H9 (cell line): ENCODE measurements around the gene CNTD1. TPM values are rescaled to one million over a fixed set of nuclear protein-coding genes. Genes with fewer than 3 reads are reported as not detected.

Source experiments
- DNase-seq: peaks from one replicate; pipeline ENCODE4 v3.0.0-alpha.2; 2017
- H2AFZ ChIP-seq: one replicate; pipeline ENCODE4 v1.6.1; 2013; ENCODE audit warnings: mild to moderate bottlenecking, low read length, control low read depth, moderate library complexity
- H2AK5ac ChIP-seq: 2 replicates; pipeline ENCODE4 v1.6.1; 2013; ENCODE audit warnings: low read length, control low read depth, mixed read lengths; ENCODE audit not compliant: insufficient read length
- H2BK120ac ChIP-seq: one replicate; pipeline ENCODE4 v1.6.1; 2013; ENCODE audit warnings: low read depth, mild to moderate bottlenecking, low read length, control low read depth, inconsistent platforms; ENCODE audit not compliant: poor library complexity, severe bottlenecking
- H2BK12ac ChIP-seq: 2 replicates; pipeline ENCODE4 v1.6.1; 2013; ENCODE audit warnings: low read length, control low read depth, mixed read lengths, low read depth; ENCODE audit not compliant: insufficient read length
- H2BK15ac ChIP-seq: 2 replicates; pipeline ENCODE4 v1.6.1; 2013; ENCODE audit warnings: low read depth, low read length, control low read depth
- H2BK20ac ChIP-seq: one replicate; pipeline ENCODE4 v1.6.1; 2013; ENCODE audit warnings: low read depth, mild to moderate bottlenecking, low read length, control low read depth, inconsistent platforms; ENCODE audit not compliant: poor library complexity, severe bottlenecking
- H2BK5ac ChIP-seq: 2 replicates; pipeline ENCODE4 v1.6.1; 2013; ENCODE audit warnings: low read length, control low read depth, mixed read lengths; ENCODE audit not compliant: insufficient read length
- H3K14ac ChIP-seq: 2 replicates; pipeline ENCODE4 v1.6.1; 2013; ENCODE audit warnings: low read length, control low read depth; ENCODE audit not compliant: insufficient read depth
- H3K18ac ChIP-seq: 2 replicates; pipeline ENCODE4 v1.6.1; 2013; ENCODE audit warnings: low read depth, mild to moderate bottlenecking, mixed read lengths, low read length, control low read depth; ENCODE audit not compliant: insufficient read length
- H3K23ac ChIP-seq: 2 replicates; pipeline ENCODE4 v1.6.1; 2013; ENCODE audit warnings: low read length, control low read depth, mixed read lengths, low read depth; ENCODE audit not compliant: insufficient read length
- H3K23me2 ChIP-seq: 2 replicates; pipeline ENCODE4 v1.6.1; 2013; ENCODE audit warnings: low read depth, mild to moderate bottlenecking, mixed read lengths, low read length, control low read depth; ENCODE audit not compliant: insufficient read length, poor library complexity, severe bottlenecking
- H3K27ac ChIP-seq: 2 replicates; pipeline ENCODE4 v1.5.1; 2013; ENCODE audit warnings: low read length, control low read depth, mixed read lengths, low read depth; ENCODE audit not compliant: insufficient read length
- H3K27me3 ChIP-seq: 2 replicates; pipeline ENCODE4 v1.6.1; 2013; ENCODE audit warnings: low read length, control low read depth, inconsistent platforms; ENCODE audit not compliant: insufficient read depth
- H3K4ac ChIP-seq: 2 replicates; pipeline ENCODE4 v1.6.1; 2013; ENCODE audit warnings: low read depth, mild to moderate bottlenecking, control low read depth, inconsistent platforms, low read length, moderate library complexity
- H3K4me1 ChIP-seq: 2 replicates; pipeline ENCODE4 v1.6.1; 2013; ENCODE audit warnings: low read length, control low read depth, inconsistent platforms; ENCODE audit not compliant: insufficient read depth
- H3K4me2 ChIP-seq: 2 replicates; pipeline ENCODE4 v1.6.1; 2013; ENCODE audit warnings: low read length, control low read depth, mixed read lengths; ENCODE audit not compliant: insufficient read length, insufficient read depth
- H3K56ac ChIP-seq: 2 replicates; pipeline ENCODE4 v1.6.1; 2013; ENCODE audit warnings: low read depth, mild to moderate bottlenecking, mixed read lengths, low read length, control low read depth; ENCODE audit not compliant: insufficient read length
- H3K79me1 ChIP-seq: 2 replicates; pipeline ENCODE4 v1.6.1; 2013; ENCODE audit warnings: low read depth, mild to moderate bottlenecking, moderate library complexity, low read length, control low read depth, inconsistent platforms; ENCODE audit not compliant: insufficient read depth, poor library complexity, severe bottlenecking
- H3K79me2 ChIP-seq: 2 replicates; pipeline ENCODE4 v1.6.1; 2013; ENCODE audit warnings: low read length, control low read depth, inconsistent platforms; ENCODE audit not compliant: insufficient read depth
- H3K9ac ChIP-seq: 2 replicates; pipeline ENCODE4 v1.6.1; 2013; ENCODE audit warnings: low read length, control low read depth, mixed read lengths; ENCODE audit not compliant: insufficient read length; ENCODE audit errors: extremely low read depth
- H3K9me3 ChIP-seq: one replicate; pipeline ENCODE4 v1.6.1; 2013; ENCODE audit warnings: low read depth, low read length, inconsistent platforms; ENCODE audit not compliant: control insufficient read depth
- H3T11ph ChIP-seq: one replicate; pipeline ENCODE4 v1.6.1; 2013; ENCODE audit warnings: mild to moderate bottlenecking, low read length, control low read depth, inconsistent platforms
- H4K20me1 ChIP-seq: one replicate; pipeline ENCODE4 v1.6.1; 2013; ENCODE audit not compliant: control insufficient read depth, insufficient read length, insufficient read depth
- H4K5ac ChIP-seq: 2 replicates; pipeline ENCODE4 v1.6.1; 2013; ENCODE audit warnings: low read depth, mild to moderate bottlenecking, mixed read lengths, low read length, control low read depth; ENCODE audit not compliant: insufficient read length
- H4K8ac ChIP-seq: replicated peaks from 2 replicates; pipeline ENCODE4 v1.6.1; 2013; ENCODE audit warnings: low read length, control low read depth, mixed read lengths, low read depth; ENCODE audit not compliant: insufficient read length
- H4K91ac ChIP-seq: 2 replicates; pipeline ENCODE4 v1.6.1; 2013; ENCODE audit warnings: low read depth, mild to moderate bottlenecking, moderate library complexity, mixed read lengths, low read length, control low read depth; ENCODE audit not compliant: insufficient read length
- H3K27ac Mint-ChIP-seq, 3 experiments: 2 replicates in 2 of 3; 3 replicates in 1 of 3; pipeline ENCODE4 v1.8.0; 2020 to 2021; ENCODE audit warnings: mixed read lengths in 3 of 3, mild to moderate bottlenecking in 1 of 3, moderate library complexity in 1 of 3
- H3K27me3 Mint-ChIP-seq: 2 replicates; pipeline ENCODE4 v1.8.0; 2021; ENCODE audit warnings: low read depth, mild to moderate bottlenecking, moderate library complexity, mixed read lengths
- H3K36me3 Mint-ChIP-seq, 3 experiments: 2 replicates in 2 of 3; 3 replicates in 1 of 3; pipeline ENCODE4 v1.8.0; 2020 to 2021; ENCODE audit warnings: low read depth in 3 of 3, mixed read lengths in 3 of 3; ENCODE audit not compliant: insufficient read depth in 1 of 3
- H3K4me1 Mint-ChIP-seq, 2 experiments: 2 replicates each; pipeline ENCODE4 v1.8.0; 2020; ENCODE audit warnings: mixed read lengths in 2 of 2
- H3K4me3 Mint-ChIP-seq, 2 experiments: 2 replicates in 1 of 2; 3 replicates in 1 of 2; pipeline ENCODE4 v1.8.0; 2020 to 2021; ENCODE audit warnings: mild to moderate bottlenecking in 2 of 2, mixed read lengths in 2 of 2, moderate library complexity in 1 of 2
- H3K9me3 Mint-ChIP-seq, 2 experiments: 2 replicates in 1 of 2; 3 replicates in 1 of 2; pipeline ENCODE4 v1.8.0; 2020; ENCODE audit warnings: mild to moderate bottlenecking in 2 of 2, mixed read lengths in 2 of 2, moderate library complexity in 1 of 2
- WGBS: extraction: QIAGEN DNeasy Blood & Tissue Kit; methylation state at CpG from one replicate; pipeline ENCODE4 v1.1.7; 2013; ENCODE audit warnings: missing lambda C conversion rate, low lambda C conversion rate, mixed read lengths; ENCODE audit not compliant: insufficient read length; ENCODE audit errors: extremely low coverage; 5-methylcytosine and 5-hydroxymethylcytosine counted together
- total RNA-seq: library from RNA; stranded (reverse); gene quantifications from 2 replicates; pipeline ENCODE4 v1.2.1, GENCODE V29; 2021
- TF ChIP-seq, protein P1 (sequence below): fragments of 200-600 bp; sonication (generic); conservative IDR thresholded peaks from 3 replicates; pipeline ENCODE4 v1.8.0; 2021; ENCODE audit warnings: antibody characterized with exemption, mild to moderate bottlenecking

The CNTD1 gene
- total RNA-seq, 1 experiment from 2014 or later: not detected

DNA sequence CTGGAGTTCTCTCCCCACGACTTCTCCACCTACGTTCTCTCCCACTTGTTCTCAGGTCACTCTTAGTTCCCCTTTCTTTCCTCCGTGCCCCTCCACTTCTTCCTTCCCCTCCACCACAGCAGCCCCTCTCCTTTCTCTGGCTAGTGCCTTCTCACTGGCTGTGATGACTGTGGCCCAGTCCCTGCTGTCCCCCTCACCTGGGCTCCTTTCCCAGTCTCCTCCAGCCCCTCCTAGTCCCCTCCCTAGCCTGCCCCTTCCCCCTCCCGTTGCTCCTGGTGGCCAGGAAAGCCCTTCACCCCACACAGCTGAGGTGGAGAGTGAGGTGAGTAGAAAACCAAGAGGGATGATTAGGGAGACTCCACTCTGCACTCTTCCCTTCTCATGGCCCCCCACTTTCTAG lies 3.6 kb upstream of the CNTD1 start:
- H3K27ac Mint-ChIP-seq: no peak overlapping the region

More for the DNA sequence above, 3.6 kb upstream of the CNTD1 start:
- Mint-ChIP-seq H3K4me1 (peaks cover 6 to 7% of the 10 kb centered on the region in 2 experiments), H3K36me3 (peaks cover 5 to 24% (median 20%) of the 10 kb centered on the region in 3 experiments; a peak in 6 of 7 replicates), H3K27me3 (peaks cover 13% of the 10 kb centered on the region), H3K9me3 (peaks cover 5 to 8% of the 10 kb centered on the region in 2 experiments), H3K4me3 (no peak overlapping the region)
- Histone ChIP-seq H3K23me2 (no peaks in the 10 kb centered on the region), H2BK15ac (no peak overlapping the region), H3K23ac (no peak overlapping the region), H2AK5ac (no peak overlapping the region), H4K91ac (no peak overlapping the region), H4K8ac (no peak overlapping the region), H3K14ac (no peak overlapping the region), H3K79me2 (no peaks in the 10 kb centered on the region), H3K27me3 (no peaks in the 10 kb centered on the region), H3K27ac (no peak overlapping the region), H2BK12ac (no peak overlapping the region), H2BK20ac (no peak overlapping the region), H2BK120ac (no peak overlapping the region), H3T11ph (no peak overlapping the region), H3K79me1 (no peaks in the 10 kb centered on the region), H3K4ac (no peak overlapping the region), H2BK5ac (no peak overlapping the region), H3K18ac (no peak overlapping the region), H3K9ac (no peak overlapping the region), H4K20me1 (no peaks in the 10 kb centered on the region), H3K4me2 (no peak overlapping the region), H3K56ac (no peak overlapping the region), H3K4me1 (no peaks in the 10 kb centered on the region; the same call in 1 of the 2 replicates), H2AFZ (no peak overlapping the region), H4K5ac (no peak overlapping the region), H3K9me3 (no peaks in the 10 kb centered on the region)
- no CpG with 5 or more reads among the region's 4 CpGs for WGBS
- TF ChIP-seq, protein P1, sequence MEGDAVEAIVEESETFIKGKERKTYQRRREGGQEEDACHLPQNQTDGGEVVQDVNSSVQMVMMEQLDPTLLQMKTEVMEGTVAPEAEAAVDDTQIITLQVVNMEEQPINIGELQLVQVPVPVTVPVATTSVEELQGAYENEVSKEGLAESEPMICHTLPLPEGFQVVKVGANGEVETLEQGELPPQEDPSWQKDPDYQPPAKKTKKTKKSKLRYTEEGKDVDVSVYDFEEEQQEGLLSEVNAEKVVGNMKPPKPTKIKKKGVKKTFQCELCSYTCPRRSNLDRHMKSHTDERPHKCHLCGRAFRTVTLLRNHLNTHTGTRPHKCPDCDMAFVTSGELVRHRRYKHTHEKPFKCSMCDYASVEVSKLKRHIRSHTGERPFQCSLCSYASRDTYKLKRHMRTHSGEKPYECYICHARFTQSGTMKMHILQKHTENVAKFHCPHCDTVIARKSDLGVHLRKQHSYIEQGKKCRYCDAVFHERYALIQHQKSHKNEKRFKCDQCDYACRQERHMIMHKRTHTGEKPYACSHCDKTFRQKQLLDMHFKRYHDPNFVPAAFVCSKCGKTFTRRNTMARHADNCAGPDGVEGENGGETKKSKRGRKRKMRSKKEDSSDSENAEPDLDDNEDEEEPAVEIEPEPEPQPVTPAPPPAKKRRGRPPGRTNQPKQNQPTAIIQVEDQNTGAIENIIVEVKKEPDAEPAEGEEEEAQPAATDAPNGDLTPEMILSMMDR: no peak
- DNase-seq: no peak
